Measurements from ENCODE around the gene PPP1R2C. TPM values are rescaled to one million over a fixed set of nuclear protein-coding genes. Genes with fewer than 3 reads are reported as not detected.

The PPP1R2C gene
- total RNA-seq, 1 experiment from 2014 or later: not detected

- intact Hi-C loops (cut with micrococcal nuclease; ENCODE audit: unreplicated experiment): no loop called here
- POLR2A ChIA-PET: no interaction called here
Measured at GRCh38 chrX:42772874-42773273, 5.1 kb downstream of the PPP1R2C start.

GRCh38 chrX:42771506-42772335, 6.2 kb downstream of the PPP1R2C start:
- TF ChIP-seq, protein P1, sequence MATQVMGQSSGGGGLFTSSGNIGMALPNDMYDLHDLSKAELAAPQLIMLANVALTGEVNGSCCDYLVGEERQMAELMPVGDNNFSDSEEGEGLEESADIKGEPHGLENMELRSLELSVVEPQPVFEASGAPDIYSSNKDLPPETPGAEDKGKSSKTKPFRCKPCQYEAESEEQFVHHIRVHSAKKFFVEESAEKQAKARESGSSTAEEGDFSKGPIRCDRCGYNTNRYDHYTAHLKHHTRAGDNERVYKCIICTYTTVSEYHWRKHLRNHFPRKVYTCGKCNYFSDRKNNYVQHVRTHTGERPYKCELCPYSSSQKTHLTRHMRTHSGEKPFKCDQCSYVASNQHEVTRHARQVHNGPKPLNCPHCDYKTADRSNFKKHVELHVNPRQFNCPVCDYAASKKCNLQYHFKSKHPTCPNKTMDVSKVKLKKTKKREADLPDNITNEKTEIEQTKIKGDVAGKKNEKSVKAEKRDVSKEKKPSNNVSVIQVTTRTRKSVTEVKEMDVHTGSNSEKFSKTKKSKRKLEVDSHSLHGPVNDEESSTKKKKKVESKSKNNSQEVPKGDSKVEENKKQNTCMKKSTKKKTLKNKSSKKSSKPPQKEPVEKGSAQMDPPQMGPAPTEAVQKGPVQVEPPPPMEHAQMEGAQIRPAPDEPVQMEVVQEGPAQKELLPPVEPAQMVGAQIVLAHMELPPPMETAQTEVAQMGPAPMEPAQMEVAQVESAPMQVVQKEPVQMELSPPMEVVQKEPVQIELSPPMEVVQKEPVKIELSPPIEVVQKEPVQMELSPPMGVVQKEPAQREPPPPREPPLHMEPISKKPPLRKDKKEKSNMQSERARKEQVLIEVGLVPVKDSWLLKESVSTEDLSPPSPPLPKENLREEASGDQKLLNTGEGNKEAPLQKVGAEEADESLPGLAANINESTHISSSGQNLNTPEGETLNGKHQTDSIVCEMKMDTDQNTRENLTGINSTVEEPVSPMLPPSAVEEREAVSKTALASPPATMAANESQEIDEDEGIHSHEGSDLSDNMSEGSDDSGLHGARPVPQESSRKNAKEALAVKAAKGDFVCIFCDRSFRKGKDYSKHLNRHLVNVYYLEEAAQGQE (IDR thresholded peaks at IDR 0.05; ENCODE audit: insufficient read depth in 1 of 2, low read depth in 2 of 2, low read length in 1 of 2): no peak
- TF ChIP-seq, protein P2, sequence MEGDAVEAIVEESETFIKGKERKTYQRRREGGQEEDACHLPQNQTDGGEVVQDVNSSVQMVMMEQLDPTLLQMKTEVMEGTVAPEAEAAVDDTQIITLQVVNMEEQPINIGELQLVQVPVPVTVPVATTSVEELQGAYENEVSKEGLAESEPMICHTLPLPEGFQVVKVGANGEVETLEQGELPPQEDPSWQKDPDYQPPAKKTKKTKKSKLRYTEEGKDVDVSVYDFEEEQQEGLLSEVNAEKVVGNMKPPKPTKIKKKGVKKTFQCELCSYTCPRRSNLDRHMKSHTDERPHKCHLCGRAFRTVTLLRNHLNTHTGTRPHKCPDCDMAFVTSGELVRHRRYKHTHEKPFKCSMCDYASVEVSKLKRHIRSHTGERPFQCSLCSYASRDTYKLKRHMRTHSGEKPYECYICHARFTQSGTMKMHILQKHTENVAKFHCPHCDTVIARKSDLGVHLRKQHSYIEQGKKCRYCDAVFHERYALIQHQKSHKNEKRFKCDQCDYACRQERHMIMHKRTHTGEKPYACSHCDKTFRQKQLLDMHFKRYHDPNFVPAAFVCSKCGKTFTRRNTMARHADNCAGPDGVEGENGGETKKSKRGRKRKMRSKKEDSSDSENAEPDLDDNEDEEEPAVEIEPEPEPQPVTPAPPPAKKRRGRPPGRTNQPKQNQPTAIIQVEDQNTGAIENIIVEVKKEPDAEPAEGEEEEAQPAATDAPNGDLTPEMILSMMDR (IDR thresholded peaks at IDR 0.05): no peak
- TF ChIP-seq TCF7L2 (IDR thresholded peaks at IDR 0.05; ENCODE audit: low read depth, low read length) (no peak), SIN3A (IDR thresholded peaks at IDR 0.05; ENCODE audit: borderline replicate concordance, insufficient read depth, low read depth, low read length) (no peak), POLR2AphosphoS5 (IDR thresholded peaks at IDR 0.05; ENCODE audit: low read depth, low read length) (no peak)
- Histone ChIP-seq H3K4me1 (ENCODE audit: control insufficient read depth, insufficient read depth, low read length) (no peaks in the 10 kb centered on the region), H3K36me3 (ENCODE audit: control insufficient read depth, insufficient read depth, low read length) (no peaks in the 10 kb centered on the region), H3K27me3 (ENCODE audit: control insufficient read depth, insufficient read depth, low read length) (no peaks in the 10 kb centered on the region), H3K27ac (ENCODE audit: low read length) (no peak overlapping the region), H3K9me3 (ENCODE audit: control insufficient read depth, insufficient read depth, low read depth, low read length) (no peaks in the 10 kb centered on the region), H3K4me3 (ENCODE audit: low read depth in 2 of 2, low read length in 2 of 2) (no peak overlapping the region)
- intact Hi-C loops (cut with micrococcal nuclease; ENCODE audit: unreplicated experiment): no loop called here
- ATAC-seq (no peak), DNase-seq (ENCODE audit: low read depth, low spot score) (no peak)
- BruUV-seq (replicated peaks): no TSS peak
- POLR2A ChIA-PET: no interaction called here
- CTCF ChIA-PET: no interaction called here
- in situ Hi-C loops (cut with HindIII; ENCODE audit: low pct_unique_long_range_greater_than_20kb, low sequenced_read_pairs): no loop called here

More at GRCh38 chrX:42772874-42773273, 5.1 kb downstream of the PPP1R2C start:
- DNase-seq (ENCODE audit: low read depth, low spot score): no peak
- H3K4me3 ChIP-seq (ENCODE audit: low read depth in 2 of 2, low read length in 2 of 2): no peak overlapping the region
- H3K9me3 ChIP-seq (ENCODE audit: control insufficient read depth, insufficient read depth, low read depth, low read length): no peaks in the 10 kb centered on the region
- CTCF ChIA-PET: no interaction called here
- H3K27me3 ChIP-seq (ENCODE audit: control insufficient read depth, insufficient read depth, low read length): no peaks in the 10 kb centered on the region
- H3K36me3 ChIP-seq (ENCODE audit: control insufficient read depth, insufficient read depth, low read length): no peaks in the 10 kb centered on the region
- TF ChIP-seq, protein P2 (IDR thresholded peaks at IDR 0.05): no peak
- ATAC-seq: no peak
- no peaks in the 10 kb centered on the region for H3K4me1 ChIP-seq (ENCODE audit: control insufficient read depth, insufficient read depth, low read length)
- no peak overlapping the region for H3K27ac ChIP-seq (ENCODE audit: low read length)
- no TSS peak for BruUV-seq (replicated peaks)
- in situ Hi-C loops (cut with HindIII; ENCODE audit: low pct_unique_long_range_greater_than_20kb, low sequenced_read_pairs): no loop called here

Measured in Panc1 (cell line).